Activated naive CD8-positive, alpha-beta T cell (primary cell): ENCODE measurements around the gene PSG2.
"Not testable (repeated sequence)": the region's sequence is repeated elsewhere in the genome, so short reads cannot be mapped to it uniquely, and the experiment has no call there.

ENCODE experiments used
- H3K27ac Mint-ChIP-seq: one replicate; pipeline ENCODE4 v1.8.0; 2021; ENCODE audit warnings: mixed read lengths
- H3K27me3 Mint-ChIP-seq: one replicate; pipeline ENCODE4 v1.8.0; 2021; ENCODE audit warnings: mixed read lengths
- H3K36me3 Mint-ChIP-seq: one replicate; pipeline ENCODE4 v1.8.0; 2021; ENCODE audit warnings: mixed read lengths
- H3K4me1 Mint-ChIP-seq: one replicate; pipeline ENCODE4 v1.8.0; 2021; ENCODE audit warnings: low read depth, mixed read lengths
- H3K4me3 Mint-ChIP-seq: one replicate; pipeline ENCODE4 v1.8.0; 2021; ENCODE audit warnings: mild to moderate bottlenecking, mixed read lengths
- H3K9me3 Mint-ChIP-seq: one replicate; pipeline ENCODE4 v1.8.0; 2021; ENCODE audit warnings: low read depth, mixed read lengths

PSG2 gene

DNA sequence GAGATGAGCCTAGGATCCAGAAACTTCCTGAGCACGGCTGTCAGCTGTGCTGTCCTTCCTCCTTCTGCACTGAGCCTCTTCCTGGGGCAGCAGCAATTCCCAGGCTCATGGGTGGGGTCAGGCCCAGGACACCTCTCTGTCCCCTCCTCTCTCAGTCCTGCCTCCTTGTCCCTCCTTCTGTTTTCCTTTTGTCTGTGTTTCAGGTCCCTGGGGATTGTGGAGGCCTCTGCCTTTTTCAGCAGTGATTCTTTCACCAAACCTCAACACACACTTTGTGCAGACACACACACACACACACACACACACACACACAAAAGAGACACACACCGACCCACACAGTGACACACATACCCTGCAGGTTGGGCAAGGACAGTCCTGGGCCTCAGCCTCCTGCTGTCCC lies at the start of gene PSG2:
TSS of gene PSG2 (minus strand) at position 101 of the 400 bp plus-strand sequence. CDS start 132 bp downstream, outside the sequence.
- not testable (repeated sequence) for H3K9me3 Mint-ChIP-seq, H3K27ac Mint-ChIP-seq

DNA sequence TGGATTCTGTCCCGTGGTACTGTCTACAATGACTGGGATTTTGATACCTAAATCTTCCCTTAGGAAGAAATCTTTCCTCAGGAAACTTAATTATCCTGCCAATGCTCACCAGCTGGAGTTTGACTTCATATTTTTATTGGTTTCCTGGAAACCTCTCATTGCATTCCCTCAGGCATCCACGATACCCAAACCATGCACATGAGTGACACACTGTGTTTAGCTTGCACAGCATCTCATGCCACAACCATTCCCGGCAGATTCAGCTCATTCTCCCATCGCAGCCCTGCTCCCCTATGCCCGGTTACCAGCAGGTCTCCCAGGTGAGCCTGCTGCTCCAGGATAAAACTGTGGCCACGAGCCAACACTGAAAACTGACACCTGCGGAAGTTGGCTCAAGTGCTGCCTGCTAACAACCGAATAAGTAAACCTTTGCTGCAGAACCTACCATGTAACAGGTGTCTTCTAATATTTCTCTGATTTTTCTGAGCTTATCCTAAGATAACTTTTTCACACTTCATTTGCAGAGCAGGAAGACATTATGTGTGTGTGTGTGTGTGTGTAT lies 48.9 kb upstream of the PSG2 start:
- H3K27me3 Mint-ChIP-seq, H3K4me3 Mint-ChIP-seq, H3K36me3 Mint-ChIP-seq, H3K9me3 Mint-ChIP-seq, H3K27ac Mint-ChIP-seq, H3K4me1 Mint-ChIP-seq: not testable (repeated sequence)

More for the DNA sequence above, at the start of gene PSG2:
- H3K27me3 Mint-ChIP-seq, H3K4me1 Mint-ChIP-seq, H3K4me3 Mint-ChIP-seq, H3K36me3 Mint-ChIP-seq: not testable (repeated sequence)

DNA sequence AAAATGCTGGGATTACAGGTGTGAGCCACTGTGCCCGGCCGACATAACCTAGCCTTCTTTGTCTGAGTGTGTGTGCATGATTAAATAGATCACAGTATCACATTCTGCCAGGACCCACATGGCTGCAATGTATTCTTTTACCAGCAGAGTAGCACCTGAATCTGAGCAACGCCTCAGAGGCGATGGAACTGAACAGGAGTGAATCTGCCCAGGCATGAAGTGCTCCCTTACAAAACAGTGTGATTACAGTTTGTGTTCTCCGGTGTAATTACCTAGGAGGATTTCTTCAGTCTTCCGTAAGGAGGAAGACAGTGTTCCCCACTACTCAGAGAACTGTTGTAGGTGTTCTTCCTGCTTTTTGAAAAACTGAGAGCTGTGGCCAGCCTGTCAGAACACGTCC lies 46.7 kb upstream of the PSG2 start:
- not testable (repeated sequence) for H3K36me3 Mint-ChIP-seq, H3K27me3 Mint-ChIP-seq, H3K27ac Mint-ChIP-seq, H3K4me1 Mint-ChIP-seq, H3K9me3 Mint-ChIP-seq, H3K4me3 Mint-ChIP-seq

DNA sequence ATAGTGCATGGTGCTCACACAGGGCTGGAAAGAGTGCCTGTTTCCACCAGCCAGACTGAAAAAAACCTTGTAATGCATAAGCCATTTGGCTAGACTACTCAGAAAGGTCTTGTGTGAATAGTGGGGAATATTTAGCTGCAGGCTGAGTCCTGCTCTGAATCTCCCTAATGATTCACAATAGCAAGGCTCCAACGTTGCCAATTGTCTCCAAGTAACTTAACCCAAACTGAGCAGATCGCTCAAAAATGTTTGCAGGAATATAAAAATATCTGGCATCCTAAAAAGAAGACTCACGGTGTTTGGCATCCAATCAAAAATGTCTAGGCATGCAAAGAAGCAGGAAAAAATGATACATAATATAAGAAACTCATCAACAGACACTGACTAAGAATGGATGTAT lies 44.8 kb upstream of the PSG2 start:
- H3K27ac Mint-ChIP-seq, H3K36me3 Mint-ChIP-seq, H3K9me3 Mint-ChIP-seq, H3K27me3 Mint-ChIP-seq, H3K4me3 Mint-ChIP-seq, H3K4me1 Mint-ChIP-seq: not testable (repeated sequence)

DNA sequence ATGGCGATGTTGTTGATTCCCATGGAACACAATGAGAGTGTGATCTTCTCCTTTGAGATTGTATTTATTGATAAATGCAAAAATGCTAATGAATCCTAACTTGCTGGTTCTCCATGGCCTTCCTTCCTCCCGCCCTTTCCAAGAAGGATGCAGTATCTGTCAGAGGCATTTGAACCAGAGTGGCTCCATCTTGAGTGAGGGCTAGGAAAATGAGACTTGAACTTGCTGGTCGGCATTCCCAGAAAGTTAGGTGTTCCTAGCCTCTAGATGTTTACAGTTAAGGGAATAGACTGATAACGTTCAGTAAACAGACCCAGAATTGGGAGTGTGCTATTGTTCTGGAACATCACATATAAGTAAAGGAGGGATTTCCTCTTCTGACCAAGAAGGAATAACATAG lies 44.2 kb upstream of the PSG2 start:
- Mint-ChIP-seq H3K9me3 (no peaks in the 10 kb centered on the region), H3K4me3 (no peak overlapping the region), H3K36me3 (no peaks in the 10 kb centered on the region), H3K4me1 (no peaks in the 10 kb centered on the region), H3K27ac (no peak overlapping the region), H3K27me3 (peaks cover 4% of the 10 kb centered on the region)

DNA sequence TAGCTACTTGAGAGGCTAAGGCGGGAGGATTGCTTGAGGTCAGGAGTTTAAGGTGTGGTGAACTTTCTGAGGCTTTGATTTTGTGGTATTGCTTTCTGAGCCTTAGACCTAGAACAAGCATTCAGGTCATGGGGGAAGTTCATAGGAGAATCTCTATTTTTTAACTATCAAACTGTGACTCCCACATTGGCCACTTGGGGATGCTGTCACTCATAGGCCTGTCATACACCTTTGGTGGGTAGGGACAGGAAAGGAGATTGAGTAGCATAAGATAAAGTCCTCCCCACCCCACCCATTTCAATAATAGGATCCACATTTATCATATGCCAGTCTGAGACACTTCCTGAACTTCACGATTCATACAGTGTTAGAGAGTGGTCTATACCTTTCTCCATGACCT lies 41.9 kb upstream of the PSG2 start:
- Mint-ChIP-seq H3K9me3 (no peaks in the 10 kb centered on the region), H3K36me3 (no peaks in the 10 kb centered on the region), H3K4me1 (no peaks in the 10 kb centered on the region), H3K27me3 (peaks cover 6% of the 10 kb centered on the region), H3K27ac (no peak overlapping the region), H3K4me3 (no peak overlapping the region)

DNA sequence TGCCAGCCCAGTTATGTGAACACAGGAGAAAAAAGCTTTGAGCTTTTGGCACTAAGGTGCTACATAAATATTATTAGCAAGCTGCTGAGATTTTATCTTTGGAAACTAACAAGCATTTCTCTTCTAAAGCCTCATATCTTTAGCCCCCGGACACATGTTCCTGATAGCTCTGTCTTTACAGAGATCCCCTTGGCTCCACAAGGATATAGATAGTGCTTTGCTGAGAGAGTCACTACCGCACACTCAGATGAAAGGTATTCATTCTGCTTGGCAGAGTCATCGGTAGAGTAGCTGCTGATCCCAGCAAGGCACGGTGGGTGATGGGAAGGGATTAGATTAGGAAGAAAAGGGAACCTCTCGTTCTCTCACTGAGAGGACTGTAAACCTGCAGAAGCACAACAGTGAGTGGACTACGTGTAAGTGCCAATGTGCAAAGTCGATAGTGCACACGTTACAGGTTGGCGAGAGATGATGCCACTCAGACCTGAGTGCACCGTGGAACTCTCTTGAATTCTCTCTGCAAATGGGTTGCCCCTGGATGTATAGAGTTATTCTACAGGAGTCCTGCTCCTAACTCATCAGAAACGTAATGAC lies 38.0 kb upstream of the PSG2 start:
- H3K36me3 Mint-ChIP-seq, H3K27me3 Mint-ChIP-seq, H3K4me3 Mint-ChIP-seq, H3K9me3 Mint-ChIP-seq, H3K4me1 Mint-ChIP-seq, H3K27ac Mint-ChIP-seq: not testable (repeated sequence)

DNA sequence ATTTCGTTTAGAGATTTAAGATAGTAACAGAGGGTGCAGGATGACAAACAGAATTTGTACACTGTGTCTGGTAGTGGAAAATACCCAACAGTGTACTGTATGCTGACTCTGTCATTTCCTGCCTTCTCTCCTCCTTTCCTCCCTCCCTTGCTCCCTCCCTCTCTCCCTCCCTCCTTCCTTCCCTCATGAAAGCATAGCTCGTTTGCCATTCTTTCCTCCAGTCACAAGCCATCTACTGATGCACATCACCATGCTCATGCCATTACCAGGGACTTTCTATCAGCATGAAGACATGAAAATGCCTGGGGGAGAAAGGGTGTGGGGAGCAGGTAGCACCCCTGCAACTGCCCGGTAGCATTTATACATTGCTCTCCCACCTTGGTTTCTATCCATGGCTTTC lies 37.0 kb upstream of the PSG2 start:
- H3K36me3 Mint-ChIP-seq, H3K4me3 Mint-ChIP-seq, H3K27me3 Mint-ChIP-seq, H3K9me3 Mint-ChIP-seq, H3K4me1 Mint-ChIP-seq, H3K27ac Mint-ChIP-seq: not testable (repeated sequence)

DNA sequence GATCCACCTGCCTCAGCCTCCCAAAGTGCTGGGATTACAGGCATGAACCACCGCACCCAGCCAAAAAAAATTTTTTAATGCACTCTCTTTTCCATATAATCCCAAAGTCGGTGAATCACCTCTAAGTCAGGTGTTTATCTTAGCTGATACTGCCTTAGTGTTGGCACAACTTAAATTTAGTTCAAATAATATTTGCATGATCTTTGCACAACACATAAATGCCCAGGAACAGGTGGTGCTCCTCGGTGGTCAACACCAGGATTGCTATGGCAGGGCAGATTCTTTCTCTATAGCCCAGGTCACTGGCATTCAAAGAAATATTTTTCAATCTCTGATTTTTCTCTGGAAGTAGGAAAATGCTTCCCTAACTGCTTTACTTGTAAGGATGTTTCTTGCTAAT lies 33.9 kb upstream of the PSG2 start:
- H3K27me3 Mint-ChIP-seq, result not testable (repeated sequence)

DNA sequence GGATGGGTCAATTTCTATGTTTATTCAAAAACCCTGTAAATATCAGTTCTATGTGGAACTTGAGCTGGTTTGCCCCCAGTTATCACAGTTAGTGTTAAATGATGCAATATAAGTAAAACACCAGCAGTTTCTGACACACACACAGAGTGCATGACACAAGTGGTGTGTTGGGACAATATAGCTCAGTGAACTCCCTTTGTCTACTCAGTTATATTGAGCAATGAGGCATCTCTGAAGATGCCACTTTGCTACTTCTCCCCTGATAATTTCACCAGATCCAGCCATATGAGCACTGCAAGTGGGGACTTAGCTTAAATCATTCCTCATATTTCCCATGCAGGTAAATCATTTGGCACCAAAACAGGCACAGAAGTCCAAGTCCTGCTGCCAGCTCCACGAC lies 33.0 kb upstream of the PSG2 start:
- H3K27me3 Mint-ChIP-seq, H3K36me3 Mint-ChIP-seq, H3K4me1 Mint-ChIP-seq, H3K27ac Mint-ChIP-seq, H3K4me3 Mint-ChIP-seq: not testable (repeated sequence)
- peaks cover 24% of the 10 kb centered on the region for H3K9me3 Mint-ChIP-seq

More for the DNA sequence above, 33.9 kb upstream of the PSG2 start:
- peaks cover 24% of the 10 kb centered on the region for H3K9me3 Mint-ChIP-seq
- not testable (repeated sequence) for H3K36me3 Mint-ChIP-seq, H3K4me1 Mint-ChIP-seq, H3K27ac Mint-ChIP-seq, H3K4me3 Mint-ChIP-seq

DNA sequence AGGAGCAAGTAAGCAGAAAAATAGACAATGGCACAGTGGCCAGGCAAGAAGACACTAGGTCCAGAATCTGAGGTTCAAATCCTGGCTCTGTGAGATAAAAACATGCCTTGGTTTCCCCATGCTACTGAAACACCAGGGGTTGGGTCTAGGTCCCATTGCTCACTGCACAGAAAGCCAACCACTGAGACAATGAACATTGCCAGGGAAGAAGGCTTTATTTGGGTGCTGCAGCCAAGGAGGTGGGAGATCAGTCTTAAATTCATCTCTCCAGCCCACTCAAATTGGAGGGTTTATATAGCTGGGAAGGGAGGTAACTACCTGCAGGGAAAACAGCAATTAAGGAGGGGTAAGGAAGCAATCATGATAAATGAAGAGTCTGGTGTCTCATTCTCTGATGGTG lies 32.6 kb upstream of the PSG2 start:
- H3K36me3 Mint-ChIP-seq, H3K27ac Mint-ChIP-seq, H3K4me3 Mint-ChIP-seq, H3K4me1 Mint-ChIP-seq: not testable (repeated sequence)
- Mint-ChIP-seq H3K27me3 (peaks cover 13% of the 10 kb centered on the region), H3K9me3 (peaks cover 24% of the 10 kb centered on the region)

DNA sequence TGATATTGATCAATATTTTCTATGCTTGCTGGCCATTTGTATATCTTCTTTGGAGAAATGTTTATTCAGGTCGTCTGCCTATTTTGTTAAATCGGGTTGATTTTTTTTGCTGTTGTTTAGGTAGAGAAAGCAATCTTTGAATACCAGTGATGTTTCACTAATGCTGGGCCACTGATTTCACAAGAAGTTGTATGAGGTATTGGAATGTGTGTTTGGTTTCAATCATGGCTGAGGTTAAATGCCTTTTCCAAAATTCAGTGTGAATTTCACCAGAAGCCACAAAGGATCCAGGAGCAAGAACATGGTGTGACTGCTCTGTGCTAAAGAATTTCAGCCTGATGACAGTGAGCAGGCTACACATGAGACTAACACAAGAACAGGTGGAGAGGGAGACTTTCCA lies 32.1 kb upstream of the PSG2 start:
- not testable (repeated sequence) for H3K36me3 Mint-ChIP-seq, H3K4me3 Mint-ChIP-seq, H3K4me1 Mint-ChIP-seq, H3K27ac Mint-ChIP-seq
- peaks cover 24% of the 10 kb centered on the region for H3K9me3 Mint-ChIP-seq
- H3K27me3 Mint-ChIP-seq, result peaks cover 10% of the 10 kb centered on the region

DNA sequence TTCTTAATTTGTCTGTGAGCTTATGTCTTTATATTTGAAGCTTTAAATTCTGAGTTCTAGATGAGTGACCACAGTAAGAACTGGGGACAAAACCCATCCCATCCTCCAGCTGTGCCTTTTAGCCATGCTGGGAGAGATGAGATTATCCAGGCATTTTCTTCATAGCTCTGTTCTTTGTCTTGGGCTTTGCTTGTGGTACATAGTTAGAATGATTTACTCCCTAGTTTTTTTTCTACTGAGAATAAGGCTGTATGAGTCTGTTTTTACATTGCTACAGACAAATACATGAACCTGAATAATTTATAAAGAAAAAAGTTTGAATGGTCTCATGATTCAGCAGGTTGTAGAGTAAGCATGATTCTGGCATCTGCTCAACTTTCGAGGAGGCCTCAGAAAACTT lies 24.9 kb upstream of the PSG2 start:
- not testable (repeated sequence) for H3K36me3 Mint-ChIP-seq, H3K27ac Mint-ChIP-seq, H3K4me1 Mint-ChIP-seq, H3K4me3 Mint-ChIP-seq
- Mint-ChIP-seq H3K27me3 (peaks cover 15% of the 10 kb centered on the region), H3K9me3 (peaks cover 13% of the 10 kb centered on the region)

DNA sequence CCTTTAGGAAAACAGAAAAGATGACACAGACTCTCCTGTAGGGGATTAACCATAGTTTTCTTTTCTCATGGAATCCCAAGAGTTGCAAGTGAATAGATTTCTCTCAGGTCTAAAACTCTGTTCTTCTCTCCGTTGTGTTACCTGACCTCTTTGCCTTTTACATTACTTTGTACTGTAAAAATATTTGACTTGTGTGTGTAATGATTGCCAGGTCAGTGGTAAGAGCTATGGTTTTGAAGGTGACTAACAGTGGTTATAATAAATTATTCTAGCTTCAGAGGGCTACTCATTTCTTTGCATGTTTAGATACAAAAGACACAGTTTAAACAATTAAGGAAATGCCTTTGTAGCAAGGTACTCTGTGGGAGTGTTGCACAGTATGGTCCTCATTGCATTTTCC lies 23.0 kb upstream of the PSG2 start:
- Mint-ChIP-seq H3K4me1 (no peaks in the 10 kb centered on the region), H3K4me3 (no peak overlapping the region), H3K36me3 (peaks cover 8% of the 10 kb centered on the region), H3K9me3 (peaks cover 13% of the 10 kb centered on the region), H3K27me3 (peaks cover 13% of the 10 kb centered on the region), H3K27ac (no peak overlapping the region)

DNA sequence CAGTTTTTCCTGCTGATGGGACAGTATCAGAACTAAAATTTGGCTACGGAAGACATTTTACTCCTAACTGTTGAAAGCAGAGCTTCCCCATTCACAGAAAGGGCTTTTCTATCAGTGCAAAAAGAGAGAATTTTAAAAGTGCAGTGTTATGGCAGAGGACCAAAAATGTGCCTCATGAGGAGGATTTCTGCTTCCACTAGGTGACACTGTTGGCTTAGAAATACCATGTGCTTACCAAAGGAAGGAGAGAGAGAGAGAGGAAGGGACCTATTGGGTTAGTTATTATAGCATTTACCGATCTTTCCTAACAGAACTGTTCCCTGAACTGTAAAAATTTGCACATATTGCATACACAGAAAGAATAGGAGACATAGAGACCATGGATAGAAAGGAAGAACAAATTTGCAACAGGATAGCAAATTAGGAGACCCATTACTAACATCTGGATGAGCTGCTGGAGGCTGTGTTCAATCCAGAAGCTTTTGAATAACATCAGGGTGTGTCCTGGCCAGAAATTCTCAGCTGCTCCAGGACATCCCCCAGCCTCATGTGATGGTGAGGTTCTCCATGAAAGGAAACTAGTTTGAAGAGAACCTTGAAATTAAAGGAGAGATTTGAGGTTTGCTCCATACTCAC lies 21.8 kb upstream of the PSG2 start:
- H3K9me3 Mint-ChIP-seq, result peaks cover 13% of the 10 kb centered on the region
- H3K4me3 Mint-ChIP-seq, H3K27ac Mint-ChIP-seq, H3K36me3 Mint-ChIP-seq, H3K4me1 Mint-ChIP-seq: not testable (repeated sequence)
- peaks cover 14% of the 10 kb centered on the region for H3K27me3 Mint-ChIP-seq

DNA sequence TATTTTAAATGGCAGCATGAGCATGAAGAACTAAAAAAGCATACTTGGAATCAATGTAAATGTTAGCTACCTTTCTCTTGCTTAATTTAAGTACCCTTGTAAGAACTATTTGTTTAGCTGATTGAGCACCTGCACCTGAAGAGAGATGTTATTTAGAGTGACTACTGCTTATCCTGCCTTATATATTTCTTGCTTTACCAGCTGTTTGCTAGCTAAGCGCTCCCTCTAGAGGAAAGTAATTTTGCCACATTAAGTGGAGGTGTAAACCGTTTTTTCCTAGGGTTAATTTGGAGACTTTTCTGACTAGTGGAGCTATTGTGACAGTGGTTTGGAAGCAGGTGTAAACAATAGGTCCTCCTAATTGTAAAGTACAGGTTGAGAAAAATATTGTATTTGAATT lies 19.4 kb upstream of the PSG2 start:
- Mint-ChIP-seq H3K27me3 (peaks cover 10% of the 10 kb centered on the region), H3K4me3 (no peak overlapping the region), H3K36me3 (peaks cover 8% of the 10 kb centered on the region), H3K4me1 (no peaks in the 10 kb centered on the region), H3K9me3 (peaks cover 13% of the 10 kb centered on the region), H3K27ac (no peak overlapping the region)
